Thyroid gland (tissue), 4 donors: ENCODE measurements around the gene ITGBL1.

Experiments
- CTCF ChIP-seq, 6 experiments: fragments of 200-600 bp in 3 of 6; fragments of 450-650 bp in 3 of 6; sonication (generic) in 3 of 6; IDR thresholded peaks; one replicate each; pipeline ENCODE4 v1.5.1; 2016 to 2019; ENCODE audit warnings: antibody characterized with exemption in 6 of 6, mild to moderate bottlenecking in 2 of 6, inconsistent platforms in 1 of 6, moderate library complexity in 1 of 6
- POLR2A ChIP-seq, 2 donors: fragments of 450-650 bp; IDR thresholded peaks; one replicate each; pipeline ENCODE4 v1.6.1; 2017; ENCODE audit warnings: antibody characterized with exemption in 2 of 2, mild to moderate bottlenecking in 2 of 2, moderate library complexity in 1 of 2

DNA sequence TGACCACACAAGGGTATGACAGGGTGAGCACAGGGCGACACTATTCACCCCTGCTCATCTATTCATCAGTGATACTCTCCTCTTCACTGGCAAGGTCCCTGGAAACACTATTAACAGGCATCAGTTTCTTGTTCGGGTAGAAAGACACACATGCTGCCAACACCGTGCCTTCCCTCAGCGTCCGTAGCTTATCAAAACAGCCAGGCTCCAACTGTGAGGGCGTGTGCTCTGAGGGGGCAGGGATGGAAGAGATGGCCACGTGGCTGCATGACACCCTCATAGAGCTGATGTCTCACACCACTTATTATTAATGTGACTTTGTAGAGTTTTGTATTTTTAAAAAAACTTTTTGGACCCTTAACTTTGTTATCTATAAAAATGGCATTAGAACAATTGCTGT, 160.3 kb downstream of the ITGBL1 start:
- TF ChIP-seq CTCF (IDR thresholded peaks at IDR 0.05) (no peak), POLR2A (IDR thresholded peaks at IDR 0.05) (no peak)
